ENCODE measurements around the gene KCTD17.

KCTD17 gene

GRCh38 chr22:37109242-37109917 is 57.8 kb downstream of the KCTD17 start, which contains the start of gene TMPRSS6:
Gene TMPRSS6 (minus strand): TSS chr22:37109713. CDS start chr22:37103417, 6,296 bp downstream.
- FAIRE-seq = no peak

GRCh38 chr22:37111156-37111717 is 59.7 kb downstream of the KCTD17 start:
- no peak for FAIRE-seq

GRCh38 chr22:37112084-37112728 is 60.7 kb downstream of the KCTD17 start:
- FAIRE-seq = no peak
